ENCODE results near the gene KNDC1. TPM values are rescaled to one million over a fixed set of nuclear protein-coding genes. Genes with fewer than 3 reads are reported as not detected.

The KNDC1 gene
- total and polyA plus RNA-seq, 2 experiments from 2014 or later: 10.8 to 33.9 TPM

DNA sequence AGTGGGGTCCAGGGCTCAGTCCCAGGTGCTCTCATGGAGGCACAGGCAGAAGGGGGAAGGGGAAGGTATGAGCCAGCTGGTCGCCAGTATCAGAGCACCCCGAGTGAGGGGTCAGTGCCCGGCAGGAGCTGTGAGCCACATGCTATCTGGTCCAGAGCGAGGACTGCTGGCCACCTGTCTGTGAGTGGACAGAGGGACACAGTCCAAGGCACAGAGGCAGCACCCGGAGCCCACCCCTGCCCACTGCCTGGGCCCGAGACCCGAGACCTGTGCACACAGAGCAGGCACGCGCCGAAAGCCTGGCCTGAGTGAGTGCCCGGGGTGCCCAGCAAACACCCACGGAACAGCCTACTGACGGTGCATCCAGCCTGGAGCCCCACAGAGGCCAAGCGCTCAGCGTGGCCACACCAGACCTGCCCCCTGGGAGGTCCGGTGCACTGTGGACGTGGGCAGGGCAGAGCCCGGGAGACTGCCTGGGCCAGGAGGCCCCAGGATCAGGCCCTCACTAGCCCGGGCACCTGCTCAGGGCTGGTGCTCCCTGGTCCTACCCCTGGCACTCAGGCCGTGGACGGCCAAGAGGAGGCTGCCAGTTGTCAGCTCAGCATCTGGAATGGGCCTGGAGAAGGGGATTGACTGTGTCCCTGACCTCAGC, 42.9 kb upstream of the KNDC1 start:
- no peaks in the 10 kb centered on the region for H3K4me1 ChIP-seq (ENCODE audit: low read depth)
- H3K27ac ChIP-seq: no peak overlapping the region
- TF ChIP-seq, protein P1, sequence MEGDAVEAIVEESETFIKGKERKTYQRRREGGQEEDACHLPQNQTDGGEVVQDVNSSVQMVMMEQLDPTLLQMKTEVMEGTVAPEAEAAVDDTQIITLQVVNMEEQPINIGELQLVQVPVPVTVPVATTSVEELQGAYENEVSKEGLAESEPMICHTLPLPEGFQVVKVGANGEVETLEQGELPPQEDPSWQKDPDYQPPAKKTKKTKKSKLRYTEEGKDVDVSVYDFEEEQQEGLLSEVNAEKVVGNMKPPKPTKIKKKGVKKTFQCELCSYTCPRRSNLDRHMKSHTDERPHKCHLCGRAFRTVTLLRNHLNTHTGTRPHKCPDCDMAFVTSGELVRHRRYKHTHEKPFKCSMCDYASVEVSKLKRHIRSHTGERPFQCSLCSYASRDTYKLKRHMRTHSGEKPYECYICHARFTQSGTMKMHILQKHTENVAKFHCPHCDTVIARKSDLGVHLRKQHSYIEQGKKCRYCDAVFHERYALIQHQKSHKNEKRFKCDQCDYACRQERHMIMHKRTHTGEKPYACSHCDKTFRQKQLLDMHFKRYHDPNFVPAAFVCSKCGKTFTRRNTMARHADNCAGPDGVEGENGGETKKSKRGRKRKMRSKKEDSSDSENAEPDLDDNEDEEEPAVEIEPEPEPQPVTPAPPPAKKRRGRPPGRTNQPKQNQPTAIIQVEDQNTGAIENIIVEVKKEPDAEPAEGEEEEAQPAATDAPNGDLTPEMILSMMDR (IDR thresholded peaks at IDR 0.05; ENCODE audit: low read depth, low read length): no peak
- no peak for DNase-seq (ENCODE audit: low read depth in 1 of 2, low spot score in 1 of 2)
- no peaks in the 10 kb centered on the region for H3K27me3 ChIP-seq
- no peak overlapping the region for H3K4me3 ChIP-seq
- no peaks in the 10 kb centered on the region for H3K9me3 ChIP-seq (ENCODE audit: low read depth)
- no peaks in the 10 kb centered on the region for H3K36me3 ChIP-seq

DNA sequence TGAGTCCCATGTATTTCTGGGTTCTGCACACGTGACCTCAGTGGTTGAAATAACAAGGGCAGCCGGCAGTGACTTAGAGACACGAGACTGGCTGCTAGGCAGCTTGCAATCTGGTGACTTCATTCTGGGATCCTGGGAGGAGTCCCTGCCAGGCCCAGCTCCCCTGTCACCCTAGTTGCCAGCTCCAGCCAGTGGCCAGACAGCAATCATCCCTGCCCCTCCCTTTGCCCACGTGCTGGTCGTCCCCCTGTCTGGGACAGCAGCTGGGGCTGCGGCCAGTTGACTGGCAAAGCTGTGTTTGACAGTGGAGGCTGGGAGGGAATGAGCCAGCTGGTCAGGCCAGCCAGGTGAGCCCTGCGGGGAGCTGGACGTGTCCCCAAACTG, 42.3 kb upstream of the KNDC1 start:
- H3K4me3 ChIP-seq: no peak overlapping the region
- H3K4me1 ChIP-seq (ENCODE audit: low read depth): no peaks in the 10 kb centered on the region
- no peaks in the 10 kb centered on the region for H3K36me3 ChIP-seq
- no peak overlapping the region for H3K27ac ChIP-seq
- H3K9me3 ChIP-seq (ENCODE audit: low read depth): no peaks in the 10 kb centered on the region
- H3K27me3 ChIP-seq: no peaks in the 10 kb centered on the region
- no peak for DNase-seq (ENCODE audit: low read depth in 1 of 2, low spot score in 1 of 2)
- TF ChIP-seq, protein P1 (IDR thresholded peaks at IDR 0.05; ENCODE audit: low read depth, low read length): no peak

DNA sequence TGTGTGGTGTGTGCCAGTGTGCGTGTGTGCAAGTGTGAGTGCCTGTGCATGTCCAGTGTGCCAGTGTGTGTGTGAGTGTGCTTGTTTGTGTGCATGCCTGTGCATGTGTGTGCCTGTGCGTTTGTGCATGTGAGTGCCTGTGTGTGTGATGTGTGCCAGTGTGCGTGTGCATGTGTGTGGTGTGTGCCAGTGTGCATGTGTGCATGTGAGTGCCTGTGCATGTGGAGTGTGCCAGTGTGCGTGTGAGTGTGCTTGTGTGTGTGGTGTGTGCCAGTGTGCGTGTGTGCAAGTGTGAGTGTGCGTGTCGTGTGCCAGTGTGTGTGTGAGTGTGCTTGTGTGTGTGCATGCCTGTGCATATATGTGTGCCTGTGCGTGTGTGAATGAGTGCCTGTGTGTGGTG, 38.5 kb upstream of the KNDC1 start:
- Histone ChIP-seq H3K36me3 (no peaks in the 10 kb centered on the region), H3K27ac (no peak overlapping the region), H3K27me3 (peaks cover 11% of the 10 kb centered on the region), H3K9me3 (ENCODE audit: low read depth) (no peaks in the 10 kb centered on the region), H3K4me3 (no peak overlapping the region), H3K4me1 (ENCODE audit: low read depth) (no peaks in the 10 kb centered on the region)
- TF ChIP-seq, protein P1 (IDR thresholded peaks at IDR 0.05; ENCODE audit: low read depth, low read length): no peak
- no peak for DNase-seq (ENCODE audit: low read depth in 1 of 2, low spot score in 1 of 2)

DNA sequence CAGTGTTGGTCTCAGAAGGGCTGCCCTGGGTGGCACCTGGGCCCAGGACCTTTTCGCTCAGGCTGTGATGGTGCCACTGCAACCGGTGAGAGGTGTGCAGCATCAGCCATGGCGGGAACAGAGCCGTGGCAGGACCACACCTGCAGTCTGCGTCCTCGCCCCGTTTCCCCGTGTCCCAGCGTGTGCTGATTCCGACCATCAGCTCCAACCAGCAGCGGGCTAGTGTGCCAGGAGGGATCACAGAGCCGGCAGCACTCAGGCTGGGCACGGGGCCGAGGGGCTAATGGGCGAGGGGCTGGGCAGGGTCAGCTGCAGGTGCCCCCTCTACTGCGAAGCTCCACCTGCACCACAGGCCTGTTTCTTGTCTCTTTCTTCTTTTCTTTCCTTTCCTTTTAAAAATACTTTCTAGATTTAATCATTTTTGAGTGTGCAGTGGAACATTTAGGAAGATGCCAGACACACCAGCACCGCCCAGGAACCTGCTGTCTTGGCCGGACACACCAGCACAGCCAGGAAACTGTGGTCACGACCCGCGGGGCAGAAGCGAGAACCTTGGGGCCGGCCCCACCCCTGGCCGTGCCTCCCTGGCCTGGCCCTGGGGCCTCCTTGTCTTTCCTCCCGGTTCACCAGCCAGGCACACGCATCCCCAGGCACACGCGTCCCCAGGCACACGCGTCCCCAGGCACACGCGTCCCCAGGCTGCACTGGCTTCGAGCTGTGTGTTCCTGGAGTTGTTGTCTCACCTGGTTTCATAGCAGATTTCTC, 37.7 kb upstream of the KNDC1 start:
- Histone ChIP-seq H3K27ac (no peak overlapping the region), H3K9me3 (ENCODE audit: low read depth) (no peaks in the 10 kb centered on the region), H3K4me3 (no peak overlapping the region), H3K4me1 (ENCODE audit: low read depth) (no peaks in the 10 kb centered on the region), H3K36me3 (no peaks in the 10 kb centered on the region), H3K27me3 (peaks cover 11% of the 10 kb centered on the region)
- no peak for DNase-seq (ENCODE audit: low read depth in 1 of 2, low spot score in 1 of 2)
- TF ChIP-seq, protein P1 (IDR thresholded peaks at IDR 0.05; ENCODE audit: low read depth, low read length): no peak

DNA sequence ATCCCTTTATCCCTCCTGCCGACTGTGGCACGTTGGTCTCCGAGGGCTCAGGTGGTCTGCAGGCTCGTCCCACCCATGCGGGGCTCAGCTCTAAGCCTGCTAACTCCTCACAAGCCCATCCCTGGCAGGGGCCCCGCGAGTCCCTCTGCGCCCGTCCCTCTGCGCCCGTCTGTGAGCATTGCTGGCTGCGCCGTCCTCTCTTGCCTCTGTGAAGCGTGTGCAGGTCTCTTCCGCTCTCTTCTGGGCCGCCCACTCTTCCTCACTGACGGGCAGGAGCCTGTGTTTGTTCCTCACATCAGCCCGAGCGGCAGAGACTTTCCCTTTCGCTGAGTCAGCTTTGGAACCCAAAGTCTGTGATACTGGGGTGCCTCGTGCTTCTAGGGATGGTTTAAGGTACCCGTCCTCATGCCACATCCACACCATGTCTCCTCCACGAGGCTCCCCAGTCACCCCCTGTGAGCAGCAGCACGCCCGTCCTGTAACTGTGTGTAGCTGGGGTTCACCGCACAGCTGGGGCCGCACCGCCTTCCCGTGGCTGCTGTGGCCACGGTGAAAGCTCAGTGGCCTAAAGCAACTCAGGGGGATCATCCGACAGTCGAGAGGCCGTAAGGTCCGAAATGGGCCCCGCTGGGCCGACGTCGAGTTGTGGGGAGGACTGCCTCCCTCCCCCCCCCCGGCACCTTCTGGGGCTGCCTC, 36.8 kb upstream of the KNDC1 start:
- H3K27ac ChIP-seq: no peak overlapping the region
- peaks cover 11% of the 10 kb centered on the region for H3K27me3 ChIP-seq
- TF ChIP-seq, protein P1 (IDR thresholded peaks at IDR 0.05; ENCODE audit: low read depth, low read length): no peak
- no peaks in the 10 kb centered on the region for H3K4me1 ChIP-seq (ENCODE audit: low read depth)
- no peak for DNase-seq (ENCODE audit: low read depth in 1 of 2, low spot score in 1 of 2)
- H3K9me3 ChIP-seq (ENCODE audit: low read depth): no peaks in the 10 kb centered on the region
- no peaks in the 10 kb centered on the region for H3K36me3 ChIP-seq
- H3K4me3 ChIP-seq: no peak overlapping the region
